Inflammatory macrophage (primary cell): ENCODE results near the gene CRYBB2.
"Not testable (repeated sequence)": the region's sequence is repeated elsewhere in the genome, so short reads cannot be mapped to it uniquely, and the experiment has no call there.

Experiments used
- DNase-seq, 2 donors: peaks; one replicate each; pipeline ENCODE4 v3.0.0-alpha.2; 2020 to 2022

CRYBB2 gene

DNA sequence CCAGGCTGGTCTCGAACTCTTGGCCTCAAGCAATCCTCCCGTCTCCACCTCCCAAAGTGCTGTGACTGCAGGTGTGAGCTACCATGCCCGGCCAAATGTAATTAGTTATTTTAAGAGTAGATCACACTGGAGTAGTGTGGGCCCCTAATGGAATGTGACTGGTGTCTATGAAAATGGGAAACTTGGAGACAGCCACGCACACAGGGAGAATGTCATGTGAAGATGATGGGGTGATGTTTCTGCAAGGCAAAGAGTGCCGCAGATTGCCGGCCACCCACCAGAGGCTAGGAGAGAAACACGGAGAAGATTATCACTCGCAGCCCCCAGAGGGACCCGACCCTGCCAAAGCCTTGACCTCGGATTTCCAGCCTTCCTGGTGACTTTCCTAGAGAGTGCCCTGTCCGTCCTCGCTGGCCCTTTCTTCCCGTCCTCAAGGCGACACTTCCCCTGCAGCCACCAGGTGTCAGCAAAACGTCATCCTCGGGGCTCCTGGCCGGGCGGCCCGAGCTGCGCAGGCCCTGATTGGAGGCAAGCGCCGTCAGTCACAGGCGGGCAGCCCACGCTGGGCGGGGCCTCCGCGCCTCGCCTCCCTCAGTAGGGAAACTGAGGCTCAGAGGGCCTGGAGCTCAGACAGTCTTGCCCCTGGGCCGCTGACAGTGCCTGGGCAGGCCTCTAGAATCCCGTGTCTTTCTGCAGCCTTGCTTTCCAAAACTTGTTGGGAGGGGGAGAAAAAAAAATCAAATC lies 16.3 kb downstream of the CRYBB2 start:
- DNase-seq, result peak; percentile 43 to 62

- no peak for DNase-seq
Observed at GRCh38 chr22:25236417-25236816, 17.0 kb downstream of the CRYBB2 start.

GRCh38 chr22:25237503-25237902 lies 18.1 kb downstream of the CRYBB2 start:
- no peak for DNase-seq

- not testable (repeated sequence) for DNase-seq
Observed at GRCh38 chr22:25238058-25238457, 18.6 kb downstream of the CRYBB2 start.

- DNase-seq, result not testable (repeated sequence)
Observed at GRCh38 chr22:25255169-25255568, 35.7 kb downstream of the CRYBB2 start.

DNA sequence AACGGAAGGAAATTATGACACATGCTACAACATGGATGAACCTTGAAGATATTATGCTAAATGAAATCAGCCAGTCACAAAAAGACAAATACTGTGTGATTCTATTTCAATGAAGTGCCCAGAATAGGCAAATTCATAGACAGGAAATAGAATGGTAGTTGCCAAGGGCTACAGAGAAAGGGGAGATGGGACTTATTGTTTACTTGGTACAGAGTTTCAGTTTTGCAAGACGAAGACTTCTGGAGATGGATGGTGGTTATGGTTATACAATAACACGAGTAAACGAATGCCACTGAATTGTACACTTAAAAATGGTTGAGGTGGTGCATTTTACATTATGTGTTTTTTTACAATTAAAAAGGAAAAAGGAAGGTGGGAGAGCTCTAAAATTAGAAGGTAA lies 48.1 kb downstream of the CRYBB2 start:
- not testable (repeated sequence) for DNase-seq

DNA sequence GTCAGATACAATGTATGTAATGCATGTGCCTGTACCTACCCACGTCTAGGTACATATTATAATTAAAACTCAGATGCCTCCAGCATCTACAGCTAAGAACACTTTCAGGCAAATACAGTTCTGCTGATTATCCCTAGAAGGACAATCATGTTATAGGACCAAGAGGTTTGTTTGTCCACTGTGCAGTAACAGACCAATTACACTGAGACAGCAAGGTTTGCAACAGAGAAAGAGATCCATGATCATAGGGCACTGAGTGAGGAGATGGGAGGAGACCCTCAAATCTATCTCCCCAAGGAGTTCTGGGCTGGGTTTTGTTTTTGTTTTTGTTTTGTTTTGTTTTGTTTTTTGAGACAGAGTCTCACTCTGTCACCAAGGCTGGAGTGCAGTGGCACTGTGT lies 49.5 kb downstream of the CRYBB2 start:
- DNase-seq, result not testable (repeated sequence)

DNA sequence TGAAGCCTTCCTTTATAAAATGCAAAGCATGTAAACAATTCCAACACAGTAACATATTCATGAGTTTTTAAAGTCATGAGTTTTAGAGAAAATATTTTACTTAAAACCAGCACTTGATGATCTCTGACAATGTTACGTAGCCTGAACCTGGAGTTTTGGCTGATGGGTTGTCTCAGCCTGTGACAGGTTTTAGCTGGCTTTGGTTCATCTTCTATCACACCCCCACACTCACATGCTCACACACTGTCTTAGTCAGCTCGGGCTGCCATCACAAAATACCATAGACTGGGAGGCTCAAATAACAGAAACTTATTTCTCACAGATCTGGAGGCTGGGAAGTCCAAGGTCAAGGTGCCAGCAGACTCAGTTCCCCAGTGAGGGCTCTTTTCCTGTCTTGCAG lies 50.6 kb downstream of the CRYBB2 start:
- not testable (repeated sequence) for DNase-seq

DNA sequence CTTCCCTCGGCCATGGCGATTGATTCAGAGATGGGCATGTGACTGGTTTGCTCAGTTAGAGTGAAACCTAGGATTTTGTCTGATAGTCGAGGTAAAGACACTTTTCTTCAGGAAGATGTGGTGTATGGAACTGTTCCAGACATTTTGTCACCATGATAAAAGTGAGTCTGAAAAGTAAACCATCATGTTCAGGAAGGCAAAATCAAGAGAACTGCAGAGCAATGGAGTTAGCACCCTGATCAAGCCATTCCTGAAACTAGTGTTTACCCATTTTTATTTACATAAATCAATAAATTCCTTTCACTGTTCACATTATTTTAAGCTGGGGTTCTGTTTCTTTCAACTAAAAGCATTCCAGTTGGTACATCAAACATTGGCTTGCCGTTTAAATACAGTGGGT lies 53.8 kb downstream of the CRYBB2 start:
- DNase-seq, result not testable (repeated sequence)

DNA sequence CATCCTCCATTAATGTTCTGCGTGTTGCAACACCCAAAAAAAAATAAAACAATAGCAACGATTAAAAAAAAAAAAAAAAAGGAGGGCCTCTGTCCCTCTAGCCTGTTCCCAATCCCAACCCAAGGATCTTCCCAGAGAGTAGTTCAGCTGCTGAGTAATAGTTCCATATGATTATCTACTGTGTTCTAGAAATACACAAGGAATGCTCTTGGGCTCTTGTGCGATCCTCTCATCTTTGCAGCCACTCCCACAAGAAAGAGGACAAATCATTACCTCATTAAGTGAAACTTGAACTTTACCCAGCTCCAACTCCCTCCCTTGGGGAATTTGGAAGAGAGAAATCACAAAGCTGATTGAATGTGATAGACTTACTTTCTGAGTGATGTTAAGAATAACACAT lies 54.5 kb downstream of the CRYBB2 start:
- not testable (repeated sequence) for DNase-seq

DNA sequence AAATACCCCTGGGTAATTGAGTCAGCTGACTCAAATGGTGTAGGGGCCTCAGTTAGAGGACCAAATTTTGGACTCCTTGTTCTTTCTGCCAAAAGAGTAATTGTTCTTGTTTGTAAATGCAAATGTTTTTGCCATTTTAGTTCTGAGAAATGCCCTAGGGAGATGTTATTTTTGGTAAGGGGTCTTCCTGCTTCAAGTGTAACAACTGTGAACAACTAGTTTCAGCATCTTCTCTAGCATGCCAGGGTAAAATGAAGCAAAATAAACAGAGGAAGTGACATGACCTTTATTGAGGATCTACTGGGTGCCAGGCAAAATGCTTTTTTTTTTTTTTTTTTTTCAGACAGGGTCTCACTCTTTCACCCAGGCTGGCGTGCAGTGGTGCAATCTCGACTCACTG lies 60.7 kb downstream of the CRYBB2 start:
- not testable (repeated sequence) for DNase-seq
